HG03159 (cell line): Measurements from ENCODE around the gene UCK2.

Source experiments
- ATAC-seq: cut with Tn5 transposase; IDR thresholded peaks from one replicate; pipeline ENCODE4 v1.9.1; 2021; ENCODE audit warnings: mild to moderate bottlenecking, moderate library complexity; ENCODE audit not compliant: unreplicated experiment

UCK2 gene

DNA sequence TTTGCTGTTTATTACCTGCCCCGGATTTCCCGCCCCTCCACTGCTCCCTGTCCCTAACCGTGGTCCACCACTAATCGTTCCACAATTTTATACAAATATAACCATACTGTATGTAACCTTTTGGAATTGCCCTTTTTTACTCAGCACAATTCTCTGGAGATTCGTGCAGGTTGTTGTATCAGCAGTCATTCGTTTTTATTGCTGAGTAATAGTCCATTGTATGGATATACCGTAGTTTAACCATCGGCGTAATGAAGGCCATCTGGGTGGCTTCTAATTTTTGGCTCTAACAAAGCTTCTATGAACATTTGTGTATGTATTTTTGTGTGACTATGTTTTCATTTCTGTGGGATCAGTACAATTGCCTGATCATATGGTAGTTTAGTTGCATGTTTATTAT, 50.0 kb downstream of the UCK2 start:
- ATAC-seq = no peak

DNA sequence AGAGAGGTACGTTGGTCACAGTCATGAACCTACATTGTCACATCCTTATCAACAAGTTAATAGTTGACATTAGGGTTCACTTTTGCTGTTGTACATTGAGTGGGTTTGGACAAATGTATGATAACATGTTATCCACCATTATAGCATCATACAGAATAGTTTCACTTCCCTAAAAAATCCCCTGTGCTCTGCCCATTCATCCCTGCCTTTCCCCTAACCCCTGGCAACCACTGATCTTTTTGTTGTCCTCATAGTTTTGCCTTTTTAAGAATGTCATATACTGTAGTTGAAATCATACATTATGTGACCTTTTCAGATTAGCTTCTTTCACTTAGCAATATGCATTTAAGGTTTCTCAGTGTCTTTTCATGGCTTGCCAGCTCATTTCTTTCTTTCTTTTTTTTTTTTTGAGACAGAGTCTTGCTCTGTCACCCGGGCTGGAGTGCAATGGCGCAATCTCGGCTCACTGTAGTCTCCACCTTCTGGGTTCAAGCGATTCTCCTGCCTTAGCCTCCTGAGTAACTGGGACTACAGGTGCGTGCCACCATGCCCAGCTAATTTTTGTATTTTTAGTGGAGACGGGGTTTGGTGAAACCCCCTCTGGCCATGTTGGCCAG, 50.6 kb downstream of the UCK2 start:
- peak; percentile 61 for ATAC-seq

DNA sequence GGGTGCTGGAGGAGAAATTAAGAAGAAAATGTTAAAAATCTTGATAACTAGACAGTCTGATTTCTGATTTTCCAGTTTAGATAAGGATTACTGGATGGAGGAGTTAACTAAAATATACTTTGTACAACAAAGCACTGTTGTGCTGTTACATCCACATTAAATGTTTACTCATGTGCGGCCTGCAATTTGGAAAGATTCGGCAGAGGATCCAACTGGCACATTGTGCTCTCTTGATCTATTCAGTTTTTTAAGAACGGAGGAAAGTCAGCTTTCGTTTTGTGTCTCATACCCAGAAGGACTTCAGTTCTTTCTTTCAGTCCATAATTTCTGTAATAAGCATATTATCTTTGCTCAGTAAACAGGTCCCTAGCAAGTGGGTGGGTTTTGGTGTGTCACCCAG, 52.5 kb downstream of the UCK2 start:
- no peak for ATAC-seq

DNA sequence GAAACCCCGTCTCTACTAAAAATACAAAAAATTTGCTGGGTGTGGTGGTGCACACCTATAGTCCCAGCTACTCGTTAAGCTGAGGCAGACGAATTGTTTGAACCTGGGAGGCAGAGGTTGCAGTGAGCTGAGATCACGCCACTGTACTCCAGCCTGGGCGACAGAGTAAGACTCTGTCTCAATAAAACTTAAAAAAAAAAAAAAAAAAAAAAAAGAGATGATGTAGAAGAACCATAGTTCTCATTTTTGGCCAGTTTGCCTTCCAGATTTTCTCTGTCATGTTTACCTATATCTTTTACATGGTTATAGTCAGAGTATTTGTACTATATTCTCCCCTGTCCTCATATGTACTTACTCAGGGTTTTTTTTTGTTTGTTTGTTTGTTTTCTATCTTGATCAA, 53.6 kb downstream of the UCK2 start:
- no peak for ATAC-seq

DNA sequence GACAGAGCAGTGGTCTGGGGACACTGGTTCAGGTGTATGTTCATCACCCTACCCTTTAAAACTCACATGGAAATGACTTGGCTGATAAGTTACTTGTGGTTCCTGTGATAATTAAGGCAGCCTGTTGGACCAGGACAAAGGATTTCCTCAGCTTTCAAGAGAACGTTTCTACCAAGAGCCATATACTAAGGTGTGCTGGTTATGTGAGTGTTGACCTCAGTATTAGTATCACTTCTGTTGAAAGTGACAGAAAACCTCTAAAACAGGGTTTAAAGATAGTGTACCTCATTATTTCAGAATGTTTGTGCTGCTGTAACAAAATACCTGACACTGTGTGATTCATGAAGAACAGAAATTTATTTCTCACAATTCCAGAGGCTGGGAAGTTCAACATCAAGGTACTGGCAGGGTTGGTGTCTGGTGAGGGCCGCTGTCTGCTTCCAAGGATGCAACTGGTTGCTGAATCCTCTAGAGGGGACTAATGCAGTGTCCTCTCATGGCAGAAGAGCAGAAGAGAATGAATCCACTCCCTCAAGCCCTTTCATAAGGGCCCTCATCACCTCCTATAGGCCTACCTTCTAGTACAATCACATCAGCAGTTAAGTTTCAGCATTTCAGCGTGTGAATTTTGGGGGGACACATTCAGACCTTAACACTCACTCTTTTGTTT, 54.9 kb downstream of the UCK2 start:
- no peak for ATAC-seq

DNA sequence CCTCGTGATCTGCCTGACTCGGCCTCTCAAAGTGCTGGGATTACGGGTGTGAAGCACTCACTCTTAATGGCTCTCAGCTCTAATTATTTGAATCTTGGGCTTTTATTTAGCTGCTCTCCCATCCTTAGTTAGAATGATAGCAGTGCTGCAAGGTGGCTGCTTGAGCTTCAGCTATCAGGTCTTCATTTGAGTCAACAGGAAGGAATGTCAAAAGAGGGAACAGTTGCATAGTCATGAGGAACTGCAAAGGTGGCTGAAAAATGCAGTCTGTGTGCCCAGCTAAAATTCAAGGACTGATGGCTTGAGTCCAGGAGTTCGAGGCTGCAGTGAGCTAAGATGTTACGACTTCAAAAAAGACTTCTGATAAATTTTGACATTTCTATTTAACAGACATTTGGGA, 55.6 kb downstream of the UCK2 start:
- ATAC-seq = no peak

DNA sequence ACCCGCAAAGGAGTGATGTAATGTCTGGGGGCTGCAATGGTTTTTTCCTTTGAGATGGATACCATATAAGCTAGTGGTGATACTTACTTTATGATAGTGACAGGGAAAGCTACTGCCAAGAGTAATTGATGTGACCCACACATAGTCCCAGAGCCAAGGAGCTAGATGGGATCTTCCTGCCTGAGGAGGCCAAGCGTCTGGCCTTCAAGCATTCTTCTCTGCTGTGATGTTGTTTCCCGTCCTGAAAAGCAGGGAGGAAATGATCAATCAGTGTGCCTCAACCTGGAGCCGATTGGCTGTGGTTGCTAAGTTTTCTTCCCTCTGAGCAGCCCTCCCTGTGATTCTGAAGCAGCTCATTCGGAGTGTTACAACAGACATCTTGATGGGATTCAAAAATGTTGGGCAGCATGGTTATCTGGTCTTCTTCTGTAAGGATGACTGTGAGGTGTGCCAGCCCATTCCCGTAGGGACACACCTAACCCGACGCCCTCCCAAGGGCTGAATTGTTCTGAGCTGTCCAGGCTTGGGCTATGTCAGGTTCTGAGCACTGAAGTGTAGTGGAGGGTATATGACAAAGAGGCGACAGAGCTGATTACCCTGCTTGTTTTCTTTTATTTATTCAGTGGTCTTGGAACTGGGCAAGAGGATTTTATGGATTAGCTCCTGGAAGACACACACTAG, 56.7 kb downstream of the UCK2 start:
- no peak for ATAC-seq

DNA sequence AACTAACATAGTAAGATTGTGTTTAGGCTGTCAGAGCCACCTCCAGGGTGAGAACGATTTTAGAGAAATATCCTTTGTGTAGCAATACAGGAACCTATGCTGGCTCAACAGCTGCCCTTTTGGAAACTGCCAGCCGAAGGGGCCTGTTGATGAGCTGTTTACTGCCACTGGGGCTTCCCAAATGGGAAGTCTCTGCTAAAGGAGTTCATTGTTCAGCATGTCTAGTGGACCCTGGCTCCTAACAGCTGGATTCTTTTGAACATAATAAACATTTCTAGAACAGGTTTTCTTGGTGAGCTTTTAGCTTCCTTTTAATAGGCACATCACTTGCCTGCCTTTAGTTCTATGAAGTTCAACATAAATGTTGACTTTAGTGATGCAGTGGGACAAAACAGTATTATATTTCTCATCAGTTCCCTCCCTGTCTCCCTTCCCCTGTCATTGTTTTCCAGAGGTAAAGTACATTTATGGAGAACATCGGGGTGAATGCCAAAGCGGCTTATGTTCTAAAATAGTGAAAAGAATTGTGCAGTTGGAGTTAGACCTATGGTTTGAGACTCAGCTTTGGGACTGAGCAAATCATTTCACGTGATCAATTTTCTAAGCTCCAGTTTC, 57.4 kb downstream of the UCK2 start:
- no peak for ATAC-seq

DNA sequence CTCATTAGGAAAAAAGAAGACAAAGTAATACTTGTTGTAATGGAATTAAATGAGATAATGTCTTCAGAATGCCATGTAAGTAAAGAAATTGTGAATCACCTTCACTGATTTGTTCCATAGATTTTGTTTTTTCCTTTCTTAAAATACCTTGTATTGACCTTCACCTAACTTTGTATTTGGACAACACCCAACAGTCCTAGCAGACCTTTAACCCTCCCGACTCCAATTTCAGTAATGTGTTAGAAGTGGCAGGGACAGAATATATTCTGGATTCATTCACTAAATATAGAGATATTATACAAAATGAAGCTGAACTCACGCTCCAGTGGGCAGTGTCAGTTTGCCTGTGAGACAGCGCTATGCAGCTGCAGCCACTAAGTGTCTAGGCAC, 57.9 kb downstream of the UCK2 start:
- ATAC-seq = no peak

DNA sequence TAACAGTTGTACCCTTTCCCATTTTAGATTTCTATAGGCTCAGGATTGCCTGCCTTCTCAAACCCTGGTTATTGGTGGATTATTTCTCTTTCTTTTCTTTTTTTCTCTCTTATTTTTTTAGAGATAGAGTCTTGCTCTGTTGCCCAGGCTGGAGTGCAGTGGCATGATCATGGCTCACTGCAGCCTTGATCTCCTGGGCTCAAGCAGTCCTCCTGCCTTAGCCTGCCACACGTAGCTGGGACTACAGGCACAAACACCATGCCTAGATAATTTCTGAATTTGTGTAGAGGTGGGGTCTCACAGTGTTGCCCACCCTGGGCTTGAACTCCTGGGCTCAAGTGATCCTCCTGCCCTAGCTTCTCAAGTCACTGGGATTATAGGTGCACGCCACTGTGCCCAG, 58.8 kb downstream of the UCK2 start:
- ATAC-seq = no peak

DNA sequence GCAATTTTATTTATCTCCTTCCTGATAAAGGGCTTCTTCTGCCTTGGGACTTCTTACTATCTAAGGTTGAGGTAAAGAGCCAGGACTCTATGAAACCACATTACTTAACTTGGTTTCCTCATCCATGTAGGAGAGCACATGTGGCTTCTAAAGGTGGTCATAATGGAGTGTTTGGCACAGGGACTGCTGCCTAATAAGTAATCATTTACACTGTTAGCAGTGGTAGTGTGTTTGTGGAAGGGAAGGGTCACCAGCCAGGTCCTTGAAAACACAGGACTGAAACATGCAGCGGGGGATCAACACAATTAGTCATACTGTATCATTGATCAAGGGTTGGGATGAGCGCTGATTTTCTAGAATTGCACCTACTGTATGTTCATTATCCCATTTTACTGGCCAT, 59.6 kb downstream of the UCK2 start:
- ATAC-seq = no peak

DNA sequence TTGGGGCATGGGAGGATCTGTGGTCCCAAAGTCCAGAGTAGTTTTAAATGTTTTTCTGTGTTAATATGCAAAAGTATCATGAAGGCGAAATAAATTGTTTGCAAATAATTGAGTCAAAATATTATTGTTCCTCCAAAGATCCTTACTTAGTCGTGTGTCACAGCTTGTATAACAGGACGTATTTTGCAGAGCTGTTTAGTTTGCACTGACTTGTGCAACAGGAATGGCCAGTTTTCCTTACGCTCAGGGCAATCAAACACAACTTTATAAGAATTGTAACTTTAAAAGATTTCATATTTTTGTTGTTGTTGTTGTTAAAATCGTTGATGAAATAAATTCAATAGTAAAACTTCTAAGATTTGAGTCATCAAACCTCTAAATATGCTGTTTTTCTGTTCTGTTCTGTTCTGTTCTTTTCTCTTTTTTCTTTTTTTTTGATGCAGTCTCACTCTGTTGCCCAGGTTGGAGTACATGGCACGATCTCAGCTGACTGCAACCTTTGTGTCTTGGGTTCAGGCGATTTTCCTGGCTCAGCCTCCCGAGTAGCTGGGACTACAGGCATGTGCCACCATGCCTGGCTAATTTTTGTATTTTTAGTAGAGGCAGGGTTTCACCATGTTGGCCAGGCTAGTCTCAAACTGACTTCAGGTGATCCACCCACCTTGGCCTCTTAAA, 60.6 kb downstream of the UCK2 start:
- no peak for ATAC-seq

DNA sequence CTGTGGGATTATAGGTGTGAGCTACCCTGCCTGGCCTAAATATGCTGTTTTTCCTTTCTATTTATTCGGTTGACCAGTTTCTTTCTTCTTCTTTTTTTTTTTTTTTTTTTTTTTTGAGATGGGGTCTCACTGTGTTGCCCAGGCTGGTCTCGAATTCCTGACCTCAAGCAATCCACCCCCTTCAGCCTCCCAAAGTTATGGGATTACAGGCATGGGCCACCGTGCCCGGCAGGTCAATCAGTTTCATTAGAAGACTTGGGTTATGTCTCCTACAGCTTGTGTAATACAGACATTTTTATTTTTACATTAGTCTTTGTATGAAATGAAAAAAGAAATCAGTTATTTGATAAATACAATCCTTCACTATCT, 61.1 kb downstream of the UCK2 start:
- ATAC-seq = no peak

DNA sequence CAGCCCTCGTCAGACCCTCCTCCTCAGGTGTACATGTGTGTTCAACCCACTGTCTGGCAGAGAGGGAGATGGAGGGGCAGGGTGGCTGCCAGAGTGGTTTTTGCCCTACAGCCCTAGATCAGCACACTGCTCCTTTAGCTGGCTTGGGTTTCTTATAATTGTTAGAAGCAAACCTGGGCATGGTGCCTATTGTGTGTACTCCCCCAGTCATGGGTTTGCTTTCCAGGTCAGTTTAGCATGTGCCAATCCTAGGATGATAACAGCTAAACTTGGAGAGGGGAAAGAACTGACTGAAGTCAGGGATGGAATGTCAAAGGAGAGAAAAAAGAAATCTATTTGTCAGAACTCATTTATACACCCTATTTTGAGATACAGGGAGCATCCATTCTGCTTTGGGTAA, 63.3 kb downstream of the UCK2 start:
- no peak for ATAC-seq

DNA sequence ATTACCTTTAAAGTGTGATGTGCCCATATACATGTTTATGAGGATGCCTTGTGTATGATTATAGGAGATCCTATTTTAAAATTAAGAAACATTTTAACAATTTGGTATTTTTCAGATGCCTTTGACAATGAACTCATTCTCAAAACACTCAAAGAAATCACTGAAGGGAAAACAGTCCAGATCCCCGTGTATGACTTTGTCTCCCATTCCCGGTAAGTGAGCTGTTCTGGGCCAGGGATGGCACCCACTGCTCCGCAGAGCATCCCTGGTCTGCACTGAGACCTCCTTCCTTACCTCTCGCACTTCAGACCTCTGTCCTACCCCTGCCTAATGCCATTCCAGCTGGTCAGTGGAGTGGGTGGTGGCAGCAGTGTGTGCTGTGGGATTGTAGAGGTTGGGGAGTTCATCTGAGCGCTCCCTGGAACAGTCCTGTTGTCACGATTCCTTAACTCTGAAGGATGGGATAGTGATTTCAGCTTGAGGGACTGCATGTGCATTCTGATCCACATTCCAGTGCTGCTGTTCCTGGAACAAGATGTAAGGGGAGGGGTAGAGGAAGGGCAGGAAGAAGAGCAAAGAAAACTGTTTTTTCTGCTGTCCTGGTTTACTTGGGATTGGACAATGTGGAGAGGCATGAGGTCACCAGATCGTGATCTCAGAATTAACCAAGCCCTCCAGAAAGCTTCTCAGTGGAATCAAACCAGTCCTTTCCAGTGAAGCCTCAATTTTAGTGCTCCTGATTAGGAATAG, 63.9 kb downstream of the UCK2 start:
- no peak for ATAC-seq

DNA sequence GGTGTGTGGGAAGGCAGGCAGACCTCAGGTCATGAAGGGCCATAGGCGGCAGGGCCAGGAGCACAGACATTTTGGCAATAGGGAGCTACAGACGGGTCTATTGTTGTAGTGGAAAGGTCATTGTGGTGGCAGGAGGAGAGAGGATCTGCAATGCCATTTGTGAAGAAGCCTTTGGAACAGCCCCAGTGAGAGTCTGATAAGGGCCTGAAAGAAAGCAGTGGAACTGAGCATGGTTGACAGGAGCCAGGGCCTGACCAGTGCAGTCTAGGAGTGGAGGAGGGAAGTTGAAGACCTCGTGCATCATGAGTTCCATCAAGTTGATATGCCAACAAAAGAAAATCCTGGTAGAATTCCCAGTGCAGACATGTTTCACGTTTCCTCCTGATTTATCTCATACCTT, 65.5 kb downstream of the UCK2 start:
- no peak for ATAC-seq

DNA sequence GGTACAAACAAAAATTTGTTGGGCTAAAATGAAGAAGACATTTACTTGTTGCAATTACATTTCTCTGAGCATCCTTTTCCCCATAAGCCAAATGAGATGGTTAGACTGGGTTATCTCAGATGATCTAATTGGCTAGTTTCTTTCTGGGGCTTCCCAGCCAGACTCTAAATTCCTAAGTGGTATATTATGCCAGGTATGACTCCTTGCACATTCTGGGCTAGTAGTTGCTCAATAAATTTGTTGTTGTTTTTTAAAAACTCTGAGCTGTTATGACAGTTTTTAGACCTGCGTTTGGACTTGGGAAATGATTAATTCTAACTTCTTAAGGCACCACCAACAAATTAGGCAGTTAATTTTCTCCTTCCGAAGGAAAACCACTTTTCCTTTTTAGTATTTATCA, 66.1 kb downstream of the UCK2 start:
- no peak for ATAC-seq

DNA sequence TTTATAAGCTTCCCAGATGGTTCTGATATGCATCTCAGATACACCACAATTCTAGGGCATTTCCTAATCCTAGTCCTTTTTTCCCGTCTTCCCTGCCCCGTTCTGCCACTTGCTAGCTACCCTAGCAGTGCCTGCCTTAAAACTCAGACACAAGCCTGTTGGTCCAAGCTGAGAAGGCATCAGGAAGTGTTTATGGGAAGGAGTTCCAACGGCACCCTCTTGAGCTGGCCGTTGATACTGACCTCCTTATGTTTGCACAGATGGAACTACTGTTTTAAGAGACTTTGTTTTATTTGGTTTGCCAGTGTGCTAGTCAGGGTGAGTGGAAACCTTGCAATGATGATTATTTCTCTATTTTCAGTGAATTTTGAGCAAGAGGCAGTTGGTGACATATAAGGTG, 67.2 kb downstream of the UCK2 start:
- no peak for ATAC-seq

DNA sequence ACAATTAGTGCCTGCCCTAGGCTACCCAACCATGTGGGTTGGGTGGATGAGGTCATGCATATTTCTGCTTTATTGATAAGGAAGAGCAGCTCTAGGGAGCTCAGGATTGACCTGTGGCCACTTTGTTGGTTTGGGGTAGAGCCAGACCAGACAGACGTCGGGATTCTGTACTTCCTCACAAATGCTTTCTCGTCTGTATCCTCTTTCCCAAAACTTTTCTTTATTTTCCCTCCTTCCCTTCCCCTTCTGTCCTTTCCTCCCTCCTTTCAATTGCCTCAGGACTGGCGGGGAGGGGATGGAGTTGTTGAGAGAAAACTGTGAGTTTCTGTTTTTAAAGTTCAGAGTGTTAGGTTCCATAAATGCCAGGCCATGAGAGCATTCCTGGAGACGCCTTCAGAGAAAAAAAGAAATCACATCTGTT, 68.0 kb downstream of the UCK2 start:
- no peak for ATAC-seq

DNA sequence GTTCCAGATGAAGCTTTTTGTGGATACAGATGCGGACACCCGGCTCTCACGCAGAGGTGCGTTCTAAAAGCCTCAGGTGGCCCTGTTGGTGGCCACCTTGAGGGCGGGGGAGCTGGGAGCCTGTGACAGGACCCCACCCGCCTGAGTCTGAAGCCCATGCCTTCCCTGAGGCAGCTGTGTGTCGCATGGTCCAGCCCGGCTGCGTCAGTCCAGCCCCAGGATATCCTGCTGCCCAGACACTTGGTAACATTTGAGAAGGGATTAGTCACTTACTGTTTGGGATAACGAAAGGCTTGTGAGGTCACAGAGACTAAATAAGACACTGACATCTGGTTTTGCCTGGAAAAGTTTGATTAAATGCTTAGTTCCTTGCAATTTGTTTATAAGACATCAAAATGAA, 68.9 kb downstream of the UCK2 start:
- no peak for ATAC-seq
